ENCODE measurements around the gene ORAI1.
"Not testable (repeated sequence)": the region's sequence is repeated elsewhere in the genome, so short reads cannot be mapped to it uniquely, and the experiment has no call there.

The ORAI1 gene

GRCh38 chr12:121626087-121626852 lies at the start of gene ORAI1:
ORAI1 (plus strand) TSS chr12:121626530.
- peak; percentile 88 to 95 for DNase-seq

GRCh38 chr12:121576851-121577391 lies 49.4 kb upstream of the ORAI1 start:
- no peak for DNase-seq

GRCh38 chr12:121577443-121578180 lies 48.7 kb upstream of the ORAI1 start:
- no peak for DNase-seq

GRCh38 chr12:121578230-121579189 lies 47.8 kb upstream of the ORAI1 start:
- no peak for DNase-seq

GRCh38 chr12:121579190-121579791 lies 47.0 kb upstream of the ORAI1 start:
- DNase-seq, result no peak

- DNase-seq, result peak; percentile 46 to 51
Observed at GRCh38 chr12:121579981-121580868, 46.1 kb upstream of the ORAI1 start.

- peak in 1 of 2 experiments; percentile 40 for DNase-seq
Observed at GRCh38 chr12:121580959-121581685, 45.2 kb upstream of the ORAI1 start, which contains the start of gene KDM2B. KDM2B (minus strand) TSS chr12:121581023; CDS start chr12:121580911, 112 bp downstream.

- DNase-seq, result no peak
Observed at GRCh38 chr12:121581686-121582429, 44.5 kb upstream of the ORAI1 start.

GRCh38 chr12:121582583-121583333 lies 43.6 kb upstream of the ORAI1 start:
- no peak for DNase-seq

GRCh38 chr12:121583334-121583661 lies 43.0 kb upstream of the ORAI1 start:
- not testable (repeated sequence) for DNase-seq

- DNase-seq, result not testable (repeated sequence)
Observed at GRCh38 chr12:121584885-121585284, 41.4 kb upstream of the ORAI1 start.

- DNase-seq, result no peak
Observed at GRCh38 chr12:121590476-121591143, 35.7 kb upstream of the ORAI1 start.

GRCh38 chr12:121592320-121592719 lies 34.0 kb upstream of the ORAI1 start:
- DNase-seq, result no peak

- no peak for DNase-seq
Observed at GRCh38 chr12:121595520-121595919, 30.8 kb upstream of the ORAI1 start.

GRCh38 chr12:121596526-121596925 lies 29.8 kb upstream of the ORAI1 start:
- DNase-seq, result no peak

- no peak for DNase-seq
Observed at GRCh38 chr12:121600702-121601336, 25.5 kb upstream of the ORAI1 start.

GRCh38 chr12:121602766-121603165 lies 23.6 kb upstream of the ORAI1 start:
- DNase-seq, result no peak

- no peak for DNase-seq
Observed at GRCh38 chr12:121603581-121603980, 22.7 kb upstream of the ORAI1 start.

All from NCI-H1930 (cell line).